Fibroblast of villous mesenchyme (primary cell): ENCODE measurements around the gene FOSL2. TPM values are rescaled to one million over a fixed set of nuclear protein-coding genes. Genes with fewer than 3 reads are reported as not detected.

ENCODE experiments used
- DNase-seq: peaks from one replicate; pipeline ENCODE4 v3.0.0-alpha.2; 2010; ENCODE audit warnings: low read depth
- H3K4me3 ChIP-seq: 2 replicates; pipeline ENCODE4 v1.5.1; 2011; ENCODE audit warnings: low read depth, mild to moderate bottlenecking, low read length
- CTCF ChIP-seq: IDR thresholded peaks from 2 replicates; pipeline ENCODE4 v1.5.1; 2012; ENCODE audit warnings: low read depth, mild to moderate bottlenecking, low read length; ENCODE audit not compliant: insufficient read depth
- total RNA-seq: library from RNA; depleted of rRNA; stranded (reverse); fragments of >200 nt; gene quantifications from 2 replicates; pipeline ENCODE4 v1.2.3, GENCODE V29; 2012

Gene FOSL2
- total RNA-seq, 1 donor, result 81.6 TPM

- DNase-seq, result no peak
- no peak overlapping the region for H3K4me3 ChIP-seq
- TF ChIP-seq CTCF, result no peak
Observed at GRCh38 chr2:28380219-28380618, 12.4 kb upstream of the FOSL2 start.

- no peak overlapping the region for H3K4me3 ChIP-seq
- no peak for TF ChIP-seq CTCF
- DNase-seq, result no peak
Observed at GRCh38 chr2:28381225-28382180, 11.2 kb upstream of the FOSL2 start.

- no peak for TF ChIP-seq CTCF
- H3K4me3 ChIP-seq, result no peak overlapping the region
- no peak for DNase-seq
Observed at GRCh38 chr2:28382755-28383154, 9.9 kb upstream of the FOSL2 start.

- DNase-seq, result no peak
- no peak overlapping the region for H3K4me3 ChIP-seq
- no peak for TF ChIP-seq CTCF
Observed at GRCh38 chr2:28387082-28387960, 5.3 kb upstream of the FOSL2 start.

- peak; percentile 17 for TF ChIP-seq CTCF
- no peak for DNase-seq
- H3K4me3 ChIP-seq, result peak overlapping the region; percentile 67
Observed at GRCh38 chr2:28389399-28390240, 3.0 kb upstream of the FOSL2 start.

GRCh38 chr2:28390241-28390745, 2.4 kb upstream of the FOSL2 start:
- no peak for TF ChIP-seq CTCF
- DNase-seq, result peak; percentile 99
- peak overlapping the region; percentile 67 for H3K4me3 ChIP-seq
